GM15510 (cell line): ENCODE results near the gene TUBA1A.

Experiments used
- POLR2A ChIP-seq: IDR thresholded peaks from 3 replicates; pipeline ENCODE4 v1.6.1; 2011; ENCODE audit warnings: borderline replicate concordance; ENCODE audit not compliant: insufficient read length; ENCODE audit errors: extremely low read depth

Gene TUBA1A

GRCh38 chr12:49170924-49171323 lies 18.0 kb downstream of the TUBA1A start:
- no peak for TF ChIP-seq POLR2A

GRCh38 chr12:49165114-49165513 lies 23.8 kb downstream of the TUBA1A start:
- no peak for TF ChIP-seq POLR2A

- TF ChIP-seq POLR2A, result no peak
These were observed 27.6 kb downstream of the TUBA1A start for GRCh38 chr12:49161092-49161795.

GRCh38 chr12:49160399-49160798 lies 28.5 kb downstream of the TUBA1A start:
- TF ChIP-seq POLR2A, result no peak

GRCh38 chr12:49154221-49154620 lies 34.7 kb downstream of the TUBA1A start:
- TF ChIP-seq POLR2A, result no peak

DNA sequence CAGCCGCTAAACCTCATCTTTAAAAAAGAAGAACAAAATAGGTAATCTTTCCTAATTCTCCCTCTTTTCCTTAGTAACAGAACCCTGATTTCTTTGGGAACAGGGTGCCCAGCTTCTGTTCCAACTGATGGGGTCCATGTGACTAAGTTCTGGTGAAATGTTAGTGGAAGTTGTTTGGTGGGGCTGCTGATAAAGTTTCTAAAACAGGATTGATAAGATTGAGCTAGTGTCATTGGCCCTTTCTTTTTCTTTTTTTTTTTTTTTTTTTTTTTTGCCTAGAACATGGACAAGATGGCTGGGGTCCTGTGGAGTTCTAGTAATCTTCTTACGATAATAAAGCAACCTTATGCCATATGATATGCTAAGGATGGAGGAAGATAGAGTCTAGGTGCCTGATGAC lies 41.5 kb downstream of the TUBA1A start:
- TF ChIP-seq POLR2A, result no peak

DNA sequence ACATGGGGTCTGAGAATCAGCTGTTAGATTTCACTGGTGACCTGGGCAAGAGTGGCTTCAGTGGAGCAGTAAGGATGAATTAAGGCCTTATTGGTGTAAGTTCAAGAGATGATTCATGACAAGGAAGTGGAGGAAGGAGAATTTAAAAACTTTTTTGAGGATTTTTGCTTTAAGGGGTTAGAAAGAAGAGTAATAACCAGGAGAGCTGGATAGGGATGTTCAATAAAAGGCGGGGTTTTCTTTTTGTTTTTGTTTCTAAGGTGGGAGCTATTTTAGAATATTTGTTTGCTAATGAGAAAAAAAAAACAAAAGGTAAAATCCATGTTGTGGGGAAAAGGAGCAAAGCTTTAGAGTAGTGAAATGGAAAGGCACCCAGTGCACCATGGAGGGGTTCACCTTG lies 42.5 kb downstream of the TUBA1A start:
- TF ChIP-seq POLR2A, result no peak

DNA sequence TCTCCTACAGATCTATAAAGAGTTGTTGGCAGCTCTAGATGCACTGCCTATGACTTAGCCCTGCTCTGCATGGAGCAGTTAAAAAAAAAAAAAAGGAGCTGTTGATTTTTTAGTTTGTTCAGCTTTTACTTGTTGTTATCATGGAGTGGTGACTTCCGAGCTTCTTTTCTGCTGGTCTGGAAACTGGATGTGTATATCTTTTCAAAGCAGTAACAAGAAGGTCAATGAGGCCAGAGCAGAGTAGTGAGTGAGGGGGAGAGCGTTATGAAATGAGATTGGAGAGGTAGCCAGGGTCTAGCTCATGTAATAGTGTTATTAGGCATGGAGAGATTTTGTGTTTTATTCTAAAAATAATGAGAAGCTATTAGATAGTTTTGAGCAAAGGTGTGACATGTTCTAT lies 44.5 kb downstream of the TUBA1A start:
- no peak for TF ChIP-seq POLR2A

GRCh38 chr12:49138999-49139398 lies 49.9 kb downstream of the TUBA1A start:
- no peak for TF ChIP-seq POLR2A

GRCh38 chr12:49138587-49138986 lies 50.3 kb downstream of the TUBA1A start:
- no peak for TF ChIP-seq POLR2A

GRCh38 chr12:49137476-49137875 lies 51.4 kb downstream of the TUBA1A start:
- no peak for TF ChIP-seq POLR2A
